ENCODE results near the gene CPA5.
"Not testable (repeated sequence)": the region's sequence is repeated elsewhere in the genome, so short reads cannot be mapped to it uniquely, and the experiment has no call there.

The CPA5 gene

GRCh38 chr7:130344271-130344866, at the start of gene CPA5:
Gene CPA5, plus strand, starts transcription at chr7:130344816. Its CDS starts 1,670 bp downstream, at chr7:130346486.
- DNase-seq, result no peak

- DNase-seq, result no peak
These were observed 48.2 kb upstream of the CPA5 start for GRCh38 chr7:130296221-130296951.

- no peak for DNase-seq
These were observed 46.7 kb upstream of the CPA5 start for GRCh38 chr7:130297628-130298543.

- DNase-seq, result no peak
These were observed 45.9 kb upstream of the CPA5 start for GRCh38 chr7:130298544-130299326.

GRCh38 chr7:130299866-130300265, 44.8 kb upstream of the CPA5 start:
- DNase-seq, result no peak

GRCh38 chr7:130301501-130302020, 43.1 kb upstream of the CPA5 start:
- no peak for DNase-seq

- no peak for DNase-seq
These were observed 42.0 kb upstream of the CPA5 start for GRCh38 chr7:130302649-130303048.

GRCh38 chr7:130303127-130303526, 41.5 kb upstream of the CPA5 start:
- no peak for DNase-seq

- no peak for DNase-seq
These were observed 41.1 kb upstream of the CPA5 start for GRCh38 chr7:130303551-130303950.

- DNase-seq, result no peak
These were observed 40.6 kb upstream of the CPA5 start for GRCh38 chr7:130303982-130304381.

GRCh38 chr7:130304878-130305277, 39.7 kb upstream of the CPA5 start:
- no peak for DNase-seq

GRCh38 chr7:130305433-130306042, 39.1 kb upstream of the CPA5 start:
- DNase-seq, result no peak

- DNase-seq, result no peak
These were observed 34.6 kb upstream of the CPA5 start for GRCh38 chr7:130309986-130310385.

- DNase-seq, result no peak
These were observed 30.3 kb upstream of the CPA5 start for GRCh38 chr7:130314305-130314704.

- no peak for DNase-seq
These were observed 25.1 kb upstream of the CPA5 start for GRCh38 chr7:130319541-130319940.

- not testable (repeated sequence) for DNase-seq
These were observed 22.9 kb upstream of the CPA5 start for GRCh38 chr7:130321542-130322229.

- DNase-seq, result no peak
These were observed 22.0 kb upstream of the CPA5 start for GRCh38 chr7:130322615-130323014.

- DNase-seq, result no peak
These were observed 20.2 kb upstream of the CPA5 start for GRCh38 chr7:130324306-130324943.

GRCh38 chr7:130329681-130330080, 14.9 kb upstream of the CPA5 start:
- no peak for DNase-seq

GRCh38 chr7:130332259-130333053, 12.2 kb upstream of the CPA5 start:
- no peak for DNase-seq
